Activated CD4-positive, alpha-beta T cell treated with anti-CD3 and anti-CD28 coated beads for 36 hours (primary cell): ENCODE measurements around the gene GAD1. TPM values are rescaled to one million over a fixed set of nuclear protein-coding genes. Genes with fewer than 3 reads are reported as not detected.

ENCODE experiments used
- ATAC-seq: fragments of 200-7000 bp; cut with Tn5 transposase; one replicate; pipeline ENCODE4 v1.10.0; 2021; ENCODE audit warnings: mild to moderate bottlenecking, moderate library complexity
- CTCF ChIA-PET: fragments of 350-600 bp; sonication (Branson Sonifier 250); formaldehyde crosslinking; loops from one replicate; lab custom pipeline; 2021; ENCODE audit warnings: antibody characterized with exemption; lab: Charles Lee
- POLR2A ChIA-PET: fragments of 350-600 bp; sonication (Branson Sonifier 250); formaldehyde crosslinking; loops from one replicate; lab custom pipeline; 2021; ENCODE audit warnings: antibody characterized with exemption, inconsistent platforms; lab: Charles Lee
- DNase-seq: peaks from one replicate; pipeline ENCODE4 v3.0.0-alpha.2; 2020
- H3K27ac Mint-ChIP-seq: one replicate; pipeline ENCODE4 v1.8.0; 2021; ENCODE audit warnings: mixed read lengths
- H3K27me3 Mint-ChIP-seq: one replicate; pipeline ENCODE4 v1.8.0; 2021; ENCODE audit warnings: mixed read lengths
- H3K36me3 Mint-ChIP-seq: one replicate; pipeline ENCODE4 v1.8.0; 2021; ENCODE audit warnings: low read depth, mixed read lengths
- H3K4me1 Mint-ChIP-seq: one replicate; pipeline ENCODE4 v1.8.0; 2021; ENCODE audit warnings: mixed read lengths
- H3K4me3 Mint-ChIP-seq: one replicate; pipeline ENCODE4 v1.8.0; 2021; ENCODE audit warnings: mild to moderate bottlenecking, moderate library complexity, mixed read lengths
- H3K9me3 Mint-ChIP-seq: one replicate; pipeline ENCODE4 v1.8.0; 2021; ENCODE audit warnings: low read depth, mixed read lengths
- intact Hi-C, 2 experiments: fragments of 100-400 bp; cut with DNase I in 1 of 2; cut with micrococcal nuclease in 1 of 2; formaldehyde crosslinking; loops; one replicate each; pipeline versions ENCODE4 v1.14.2 to v1.15.1; 2022 to 2024; cut with DNase I, micrococcal nuclease
- total RNA-seq, 2 experiments: library from RNA; stranded (reverse); gene quantifications; one replicate each; pipeline ENCODE4 v1.2.3, GENCODE V29; 2021

Gene GAD1
- total RNA-seq, 2 experiments from 2014 or later: 6.5 to 6.9 TPM

GRCh38 chr2:170818036-170818751 lies 1.5 kb downstream of the GAD1 start:
- ChIA-PET CTCF (interaction anchor here (0.6 to 1.3 kb wide), 6 partner anchors 41 to 448 kb away, joined by 3 to 5 read pairs (median 4); no protein-coding TSS in a partner anchor), POLR2A (interaction anchor here (0.9 kb wide), 1 partner anchor 8 kb away, joined by 3 read pairs; no protein-coding TSS in a partner anchor)
- ATAC-seq (peak; percentile 24), DNase-seq (peak; percentile 50)
- Mint-ChIP-seq H3K27me3 (peaks cover 75% of the 10 kb centered on the region), H3K4me3 (peak overlapping the region; percentile 70), H3K4me1 (peaks cover 60% of the 10 kb centered on the region), H3K9me3 (no peaks in the 10 kb centered on the region), H3K27ac (no peak overlapping the region), H3K36me3 (no peaks in the 10 kb centered on the region)
- intact Hi-C loops: loop anchor here (5.0 kb wide), 2 partner anchors 581 to 1269 kb away; partner anchors contain the start of gene DLX1 (in 2 of the 2)

GRCh38 chr2:170818752-170819470 lies 2.2 kb downstream of the GAD1 start:
- no peak overlapping the region for H3K27ac Mint-ChIP-seq

GRCh38 chr2:170819680-170820664 lies 3.3 kb downstream of the GAD1 start:
- CTCF ChIA-PET: interaction anchor here (0.6 to 3.8 kb wide), 11 partner anchors 20 to 672 kb away, joined by 3 to 16 read pairs (median 3); no protein-coding TSS in a partner anchor
- H3K9me3 Mint-ChIP-seq: no peaks in the 10 kb centered on the region

More at GRCh38 chr2:170818752-170819470, 2.2 kb downstream of the GAD1 start:
- CTCF ChIA-PET: interaction anchor here (0.6 to 1.3 kb wide), 7 partner anchors 18 to 455 kb away, joined by 3 to 5 read pairs (median 3); no protein-coding TSS in a partner anchor
- DNase-seq (no peak), ATAC-seq (no peak)
- Mint-ChIP-seq H3K4me3 (peak overlapping the region; percentile 70), H3K27me3 (peaks cover 71% of the 10 kb centered on the region), H3K9me3 (no peaks in the 10 kb centered on the region), H3K4me1 (peaks cover 54% of the 10 kb centered on the region), H3K36me3 (no peaks in the 10 kb centered on the region)
- POLR2A ChIA-PET: interaction anchor here (0.9 kb wide), 1 partner anchor 8 kb away, joined by 3 read pairs; no protein-coding TSS in a partner anchor
- intact Hi-C loops: loop anchor here (5.0 kb wide), 2 partner anchors 582 to 1268 kb away; partner anchors contain the start of gene DLX1 (in 2 of the 2)

GRCh38 chr2:170820757-170821530 lies 4.3 kb downstream of the GAD1 start:
- intact Hi-C loops: loop anchor here in 1 of 2 experiments (2.0 to 5.0 kb wide), 2 partner anchors 51 to 106 kb away; partner anchors contain the start of gene SP5
- Mint-ChIP-seq H3K27ac (no peak overlapping the region), H3K4me1 (peaks cover 45% of the 10 kb centered on the region), H3K36me3 (no peaks in the 10 kb centered on the region), H3K27me3 (peaks cover 68% of the 10 kb centered on the region), H3K4me3 (peak overlapping the region; percentile 50), H3K9me3 (no peaks in the 10 kb centered on the region)
- ATAC-seq: peak; percentile 14
- POLR2A ChIA-PET: interaction anchor here (0.7 kb wide), 1 partner anchor 10 kb away, joined by 3 read pairs; no protein-coding TSS in a partner anchor
- CTCF ChIA-PET: interaction anchor here (0.5 to 3.8 kb wide), 14 partner anchors 10 to 673 kb away, joined by 3 to 16 read pairs (median 3); no protein-coding TSS in a partner anchor
- DNase-seq: no peak

More at GRCh38 chr2:170819680-170820664, 3.3 kb downstream of the GAD1 start:
- H3K4me1 Mint-ChIP-seq: peaks cover 51% of the 10 kb centered on the region
- intact Hi-C loops: loop anchor here (2.0 to 5.0 kb wide), 4 partner anchors 52 to 1267 kb away; partner anchors contain the start of genes DLX1 (in 2 of the 2) and SP5 (in 1 of the 2)
- peak overlapping the region; percentile 50 for H3K4me3 Mint-ChIP-seq
- H3K27me3 Mint-ChIP-seq: peaks cover 70% of the 10 kb centered on the region
- no peak for ATAC-seq
- POLR2A ChIA-PET: interaction anchor here (0.7 kb wide), 1 partner anchor 11 kb away, joined by 3 read pairs; no protein-coding TSS in a partner anchor
- peak; percentile 34 for DNase-seq
- no peaks in the 10 kb centered on the region for H3K36me3 Mint-ChIP-seq
- H3K27ac Mint-ChIP-seq: no peak overlapping the region

- intact Hi-C loops: loop anchor here in 1 of 2 experiments (2.0 to 5.0 kb wide), 2 partner anchors 51 to 107 kb away; partner anchors contain the start of gene SP5
- POLR2A ChIA-PET: no interaction called here
Measured at GRCh38 chr2:170821531-170822289, 5.0 kb downstream of the GAD1 start.

GRCh38 chr2:170822290-170823087 lies 5.8 kb downstream of the GAD1 start:
- peaks cover 75% of the 10 kb centered on the region for H3K27me3 Mint-ChIP-seq
- intact Hi-C loops: loop anchor here in 1 of 2 experiments (5.0 kb wide), 1 partner anchor 50 kb away; no protein-coding TSS in a partner anchor
- peak overlapping the region; percentile 60 for H3K4me3 Mint-ChIP-seq
- ChIA-PET POLR2A (interaction anchor here (0.6 kb wide), 1 partner anchor 52 kb away, joined by 3 read pairs; no protein-coding TSS in a partner anchor), CTCF (interaction anchor here (0.6 to 3.8 kb wide), 20 partner anchors 9 to 572 kb away, joined by 3 to 16 read pairs (median 3); no protein-coding TSS in a partner anchor)
- peak; percentile 65 for ATAC-seq
- H3K4me1 Mint-ChIP-seq: peaks cover 38% of the 10 kb centered on the region
- no peaks in the 10 kb centered on the region for H3K9me3 Mint-ChIP-seq
- no peaks in the 10 kb centered on the region for H3K36me3 Mint-ChIP-seq
- H3K27ac Mint-ChIP-seq: no peak overlapping the region
- DNase-seq: peak; percentile 76

More at GRCh38 chr2:170821531-170822289, 5.0 kb downstream of the GAD1 start:
- Mint-ChIP-seq H3K4me3 (peak overlapping the region; percentile 60), H3K9me3 (no peaks in the 10 kb centered on the region), H3K27ac (no peak overlapping the region), H3K27me3 (peaks cover 73% of the 10 kb centered on the region), H3K36me3 (no peaks in the 10 kb centered on the region), H3K4me1 (peaks cover 40% of the 10 kb centered on the region)
- DNase-seq: no peak
- CTCF ChIA-PET: interaction anchor here (0.5 to 3.8 kb wide), 18 partner anchors 9 to 571 kb away, joined by 3 to 16 read pairs (median 4); no protein-coding TSS in a partner anchor
- no peak for ATAC-seq

GRCh38 chr2:170823088-170823897 lies 6.6 kb downstream of the GAD1 start:
- no peak overlapping the region for H3K27ac Mint-ChIP-seq
- POLR2A ChIA-PET: interaction anchor here (0.6 to 1.1 kb wide), 2 partner anchors 11 to 53 kb away, joined by 3 read pairs; no protein-coding TSS in a partner anchor
- H3K4me1 Mint-ChIP-seq: peaks cover 34% of the 10 kb centered on the region
- no peaks in the 10 kb centered on the region for H3K9me3 Mint-ChIP-seq
- H3K27me3 Mint-ChIP-seq: peaks cover 72% of the 10 kb centered on the region
- CTCF ChIA-PET: interaction anchor here (0.7 to 3.8 kb wide), 13 partner anchors 9 to 573 kb away, joined by 3 to 16 read pairs (median 3); no protein-coding TSS in a partner anchor
- ATAC-seq (no peak), DNase-seq (peak; percentile 52)
- intact Hi-C loops: loop anchor here in 1 of 2 experiments (5.0 kb wide), 1 partner anchor 49 kb away; no protein-coding TSS in a partner anchor
- peak overlapping the region; percentile 60 for H3K4me3 Mint-ChIP-seq
- H3K36me3 Mint-ChIP-seq: no peaks in the 10 kb centered on the region
